ENCODE results near the gene CEL. TPM values are rescaled to one million over a fixed set of nuclear protein-coding genes. Genes with fewer than 3 reads are reported as not detected.
"Not testable (repeated sequence)": the region's sequence is repeated elsewhere in the genome, so short reads cannot be mapped to it uniquely, and the experiment has no call there.

CEL gene
- total RNA-seq, 2 donors from 2014 or later, result 0.94 to 1.9 TPM

GRCh38 chr9:133080161-133080560 lies 18.4 kb downstream of the CEL start:
- H3K4me3 ChIP-seq, result no peak overlapping the region
- H3K9me3 ChIP-seq, result no peaks in the 10 kb centered on the region
- TF ChIP-seq CTCF (IDR thresholded peaks at IDR 0.05), result no peak
- DNase-seq (ENCODE audit: low spot score), result no peak
- no peaks in the 10 kb centered on the region for H3K27me3 ChIP-seq
- H3K4me1 ChIP-seq, result no peaks in the 10 kb centered on the region
- H3K27ac ChIP-seq, result no peak overlapping the region
- H3K36me3 ChIP-seq, result no peaks in the 10 kb centered on the region

- H3K4me1 ChIP-seq, H3K27me3 ChIP-seq, H3K36me3 ChIP-seq: not testable (repeated sequence)
These were observed 19.3 kb downstream of the CEL start for GRCh38 chr9:133080786-133081779.

GRCh38 chr9:133081957-133082644 lies 20.3 kb downstream of the CEL start:
- DNase-seq (ENCODE audit: low spot score); H3K27me3 ChIP-seq: not testable (repeated sequence)

More at GRCh38 chr9:133080786-133081779, 19.3 kb downstream of the CEL start:
- not testable (repeated sequence) for H3K4me3 ChIP-seq; H3K27ac ChIP-seq; H3K9me3 ChIP-seq; DNase-seq (ENCODE audit: low spot score)

GRCh38 chr9:133083688-133084087 lies 21.9 kb downstream of the CEL start:
- not testable (repeated sequence) for H3K4me1 ChIP-seq; H3K27ac ChIP-seq; H3K9me3 ChIP-seq; DNase-seq (ENCODE audit: low spot score); H3K36me3 ChIP-seq; H3K27me3 ChIP-seq; H3K4me3 ChIP-seq

More at GRCh38 chr9:133081957-133082644, 20.3 kb downstream of the CEL start:
- H3K36me3 ChIP-seq, H3K27ac ChIP-seq, H3K4me3 ChIP-seq, H3K4me1 ChIP-seq, H3K9me3 ChIP-seq: not testable (repeated sequence)

- H3K27ac ChIP-seq; DNase-seq (ENCODE audit: low spot score); H3K4me3 ChIP-seq; H3K9me3 ChIP-seq; H3K27me3 ChIP-seq; H3K36me3 ChIP-seq; H3K4me1 ChIP-seq: not testable (repeated sequence)
These were observed 24.6 kb downstream of the CEL start for GRCh38 chr9:133086212-133086860.

- Histone ChIP-seq H3K27ac (no peak overlapping the region), H3K4me3 (no peak overlapping the region), H3K4me1 (no peaks in the 10 kb centered on the region), H3K9me3 (no peaks in the 10 kb centered on the region), H3K36me3 (no peaks in the 10 kb centered on the region), H3K27me3 (no peaks in the 10 kb centered on the region)
- DNase-seq (ENCODE audit: low spot score), result no peak
- no peak for TF ChIP-seq CTCF (IDR thresholded peaks at IDR 0.05)
These were observed 25.1 kb downstream of the CEL start for GRCh38 chr9:133086894-133087293.

GRCh38 chr9:133087429-133088145 lies 25.8 kb downstream of the CEL start:
- Histone ChIP-seq H3K4me1 (no peaks in the 10 kb centered on the region), H3K36me3 (no peaks in the 10 kb centered on the region), H3K4me3 (no peak overlapping the region), H3K27ac (no peak overlapping the region), H3K27me3 (no peaks in the 10 kb centered on the region), H3K9me3 (no peaks in the 10 kb centered on the region)
- DNase-seq (ENCODE audit: low spot score), result no peak
- no peak for TF ChIP-seq CTCF (IDR thresholded peaks at IDR 0.05)
